Lower leg skin (tissue), 3 donors: ENCODE data around the gene GRID2.

Experiments used
- POLR2A ChIP-seq, 2 donors: fragments of 450-650 bp; IDR thresholded peaks; one replicate each; pipeline ENCODE4 v1.6.1; 2016 to 2017; ENCODE audit warnings: antibody characterized with exemption in 2 of 2, mild to moderate bottlenecking in 1 of 2, moderate library complexity in 1 of 2
- TF ChIP-seq, protein P1 (sequence below), 3 donors: fragments of 450-650 bp; IDR thresholded peaks; one replicate each; pipeline ENCODE4 v1.5.1; 2016; ENCODE audit warnings: antibody characterized with exemption in 3 of 3, mild to moderate bottlenecking in 3 of 3, moderate library complexity in 2 of 3

DNA sequence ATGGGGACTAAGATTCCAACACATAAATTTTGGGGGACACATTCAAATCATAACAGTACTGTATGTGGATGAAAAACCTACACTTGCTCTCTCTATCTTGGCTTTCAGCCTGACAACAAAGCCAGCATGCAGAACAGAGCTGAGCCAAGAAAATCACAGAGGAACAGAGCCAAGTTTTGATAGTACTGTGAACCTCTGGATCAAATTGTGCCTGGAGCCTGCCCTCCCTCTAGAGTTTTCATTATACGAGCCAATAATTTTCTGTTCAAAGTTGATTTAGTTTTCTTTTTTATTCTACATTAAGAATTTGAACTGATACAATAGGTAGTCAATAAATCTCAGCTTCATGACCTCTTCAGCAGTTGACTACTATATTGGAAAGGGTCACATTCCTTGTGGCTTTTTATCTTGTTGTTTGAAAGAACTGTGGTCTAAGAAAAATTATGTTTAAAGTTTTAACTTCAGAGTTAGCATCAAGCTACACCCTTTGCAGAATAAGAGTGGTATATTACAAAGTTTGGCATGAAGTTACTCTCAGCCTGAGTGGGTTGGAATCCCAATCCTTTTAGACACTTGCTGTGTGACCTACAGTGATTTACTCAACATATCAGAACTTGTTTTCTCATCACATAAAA, 31.1 kb downstream of the GRID2 start:
- TF ChIP-seq, protein P1, sequence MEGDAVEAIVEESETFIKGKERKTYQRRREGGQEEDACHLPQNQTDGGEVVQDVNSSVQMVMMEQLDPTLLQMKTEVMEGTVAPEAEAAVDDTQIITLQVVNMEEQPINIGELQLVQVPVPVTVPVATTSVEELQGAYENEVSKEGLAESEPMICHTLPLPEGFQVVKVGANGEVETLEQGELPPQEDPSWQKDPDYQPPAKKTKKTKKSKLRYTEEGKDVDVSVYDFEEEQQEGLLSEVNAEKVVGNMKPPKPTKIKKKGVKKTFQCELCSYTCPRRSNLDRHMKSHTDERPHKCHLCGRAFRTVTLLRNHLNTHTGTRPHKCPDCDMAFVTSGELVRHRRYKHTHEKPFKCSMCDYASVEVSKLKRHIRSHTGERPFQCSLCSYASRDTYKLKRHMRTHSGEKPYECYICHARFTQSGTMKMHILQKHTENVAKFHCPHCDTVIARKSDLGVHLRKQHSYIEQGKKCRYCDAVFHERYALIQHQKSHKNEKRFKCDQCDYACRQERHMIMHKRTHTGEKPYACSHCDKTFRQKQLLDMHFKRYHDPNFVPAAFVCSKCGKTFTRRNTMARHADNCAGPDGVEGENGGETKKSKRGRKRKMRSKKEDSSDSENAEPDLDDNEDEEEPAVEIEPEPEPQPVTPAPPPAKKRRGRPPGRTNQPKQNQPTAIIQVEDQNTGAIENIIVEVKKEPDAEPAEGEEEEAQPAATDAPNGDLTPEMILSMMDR (IDR thresholded peaks at IDR 0.05), result no peak
- TF ChIP-seq POLR2A (IDR thresholded peaks at IDR 0.05), result no peak
